22Rv1 (cell line): ENCODE data around the gene NDUFS6.

Source experiments
- CTCF ChIP-seq: fragments of 450-650 bp; IDR thresholded peaks from 2 replicates; pipeline ENCODE4 v1.5.1; 2017; ENCODE audit warnings: mild to moderate bottlenecking
- ZFX ChIP-seq: fragments of 450-650 bp; IDR thresholded peaks from 2 replicates; pipeline ENCODE4 v1.6.1; 2017; ENCODE audit warnings: antibody characterized with exemption, borderline replicate concordance

- TF ChIP-seq CTCF, result peak; percentile 38
- no peak for TF ChIP-seq ZFX
Measured at GRCh38 chr5:1763960-1764605, 37.1 kb upstream of the NDUFS6 start.
